ENCODE data around the gene LAX1. TPM values are rescaled to one million over a fixed set of nuclear protein-coding genes. Genes with fewer than 3 reads are reported as not detected.
A peak's percentile ranks its signal among the peaks of the same experiment; 100 is the strongest.

The LAX1 gene
- total and polyA plus RNA-seq, 8 donors: 0.08 to 1.0 (median 0.22) TPM; not detected in 1

DNA sequence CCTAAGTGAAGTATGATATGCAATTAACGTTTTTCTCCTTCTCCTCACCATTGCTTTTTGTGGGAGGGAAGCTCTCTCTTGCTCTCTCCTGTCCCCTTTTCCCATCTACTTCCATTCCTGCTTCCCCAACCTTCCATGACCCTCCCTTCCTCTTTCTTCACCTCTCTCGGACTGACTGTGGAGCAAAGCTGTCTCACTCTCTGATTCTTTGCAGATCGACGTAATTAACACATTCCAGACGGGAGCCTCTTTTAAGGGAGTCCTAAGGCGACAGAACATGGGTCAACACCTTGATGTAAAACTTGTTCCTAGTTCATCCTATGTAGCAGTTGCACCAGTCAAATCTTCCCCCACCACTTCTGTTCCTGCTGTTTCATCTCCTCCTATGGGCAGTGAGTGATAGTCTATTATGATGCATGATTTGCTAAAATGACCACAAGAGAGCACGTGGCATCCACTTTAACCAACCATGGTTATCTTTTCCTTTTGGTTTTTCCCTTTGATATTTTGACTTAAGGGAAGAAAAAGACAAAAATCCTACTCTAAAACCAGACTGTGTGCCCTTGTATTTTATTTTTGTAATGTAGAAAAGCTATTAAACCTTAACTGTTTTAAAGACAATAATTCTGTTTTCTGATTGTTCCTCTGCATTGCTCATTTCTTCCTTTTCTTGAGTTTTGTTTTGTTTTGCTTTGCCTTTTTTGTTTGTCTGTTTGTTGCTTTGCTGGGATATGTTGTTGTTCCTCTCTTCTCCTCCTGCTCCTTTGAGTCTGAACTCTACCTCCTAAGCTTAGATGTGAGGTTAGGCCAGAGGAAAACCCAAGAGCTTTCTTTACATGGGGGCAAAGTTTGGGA is 31.7 kb upstream of the LAX1 start:
- peaks cover 0 to 8% (median 3%) of the 10 kb centered on the region in 3 donors for H3K36me3 ChIP-seq
- 73 to 78% methylated on average over 7 of the region's 7 CpGs for WGBS, 2 donors
- intact Hi-C loops (cut with DNase I): no loop called here

DNA sequence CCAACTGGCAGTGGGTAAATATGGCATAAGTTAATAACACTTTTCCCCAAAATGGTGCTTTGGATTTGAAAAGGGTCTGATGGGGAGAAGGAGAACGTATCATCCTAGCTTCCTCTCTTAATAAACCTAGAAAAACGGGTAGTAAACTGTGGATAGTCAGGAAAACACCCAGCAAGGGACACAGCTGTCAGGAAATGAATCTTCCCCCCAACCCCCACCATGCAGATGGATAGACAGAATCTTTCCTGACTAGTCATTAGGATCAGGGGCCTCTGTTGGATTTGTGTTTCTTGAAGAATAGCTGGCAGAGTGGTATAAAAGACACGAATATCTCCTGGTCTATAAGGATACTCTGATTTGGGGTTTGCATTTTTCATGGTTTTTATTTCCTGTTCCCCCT is 22.5 kb upstream of the LAX1 start:
- TF ChIP-seq, protein P1, sequence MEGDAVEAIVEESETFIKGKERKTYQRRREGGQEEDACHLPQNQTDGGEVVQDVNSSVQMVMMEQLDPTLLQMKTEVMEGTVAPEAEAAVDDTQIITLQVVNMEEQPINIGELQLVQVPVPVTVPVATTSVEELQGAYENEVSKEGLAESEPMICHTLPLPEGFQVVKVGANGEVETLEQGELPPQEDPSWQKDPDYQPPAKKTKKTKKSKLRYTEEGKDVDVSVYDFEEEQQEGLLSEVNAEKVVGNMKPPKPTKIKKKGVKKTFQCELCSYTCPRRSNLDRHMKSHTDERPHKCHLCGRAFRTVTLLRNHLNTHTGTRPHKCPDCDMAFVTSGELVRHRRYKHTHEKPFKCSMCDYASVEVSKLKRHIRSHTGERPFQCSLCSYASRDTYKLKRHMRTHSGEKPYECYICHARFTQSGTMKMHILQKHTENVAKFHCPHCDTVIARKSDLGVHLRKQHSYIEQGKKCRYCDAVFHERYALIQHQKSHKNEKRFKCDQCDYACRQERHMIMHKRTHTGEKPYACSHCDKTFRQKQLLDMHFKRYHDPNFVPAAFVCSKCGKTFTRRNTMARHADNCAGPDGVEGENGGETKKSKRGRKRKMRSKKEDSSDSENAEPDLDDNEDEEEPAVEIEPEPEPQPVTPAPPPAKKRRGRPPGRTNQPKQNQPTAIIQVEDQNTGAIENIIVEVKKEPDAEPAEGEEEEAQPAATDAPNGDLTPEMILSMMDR (IDR thresholded peaks at IDR 0.05): no peak
- Histone ChIP-seq H3K27ac (no peak overlapping the region), H3K36me3 (peaks cover 0 to 5% (median 0%) of the 10 kb centered on the region in 3 donors), H3K4me1 (no peaks in the 10 kb centered on the region), H3K4me3 (no peak overlapping the region), H3K27me3 (no peaks in the 10 kb centered on the region), H3K9me3 (no peaks in the 10 kb centered on the region)
- intact Hi-C loops (cut with DNase I): no loop called here
- no peak for DNase-seq
- no peak for FAIRE-seq
- 74 to 92% methylated on average over 3 of the region's 3 CpGs for WGBS, 2 donors
- no peak for ATAC-seq

More for the DNA sequence above, 31.7 kb upstream of the LAX1 start:
- no peak overlapping the region for H3K4me3 ChIP-seq
- no peaks in the 10 kb centered on the region for H3K4me1 ChIP-seq
- H3K27me3 ChIP-seq: no peaks in the 10 kb centered on the region
- no peak overlapping the region for H3K27ac ChIP-seq
- no peak for DNase-seq
- no peaks in the 10 kb centered on the region for H3K9me3 ChIP-seq
- no peak for ATAC-seq
- TF ChIP-seq, protein P1 (IDR thresholded peaks at IDR 0.05): no peak
- no peak for FAIRE-seq

DNA sequence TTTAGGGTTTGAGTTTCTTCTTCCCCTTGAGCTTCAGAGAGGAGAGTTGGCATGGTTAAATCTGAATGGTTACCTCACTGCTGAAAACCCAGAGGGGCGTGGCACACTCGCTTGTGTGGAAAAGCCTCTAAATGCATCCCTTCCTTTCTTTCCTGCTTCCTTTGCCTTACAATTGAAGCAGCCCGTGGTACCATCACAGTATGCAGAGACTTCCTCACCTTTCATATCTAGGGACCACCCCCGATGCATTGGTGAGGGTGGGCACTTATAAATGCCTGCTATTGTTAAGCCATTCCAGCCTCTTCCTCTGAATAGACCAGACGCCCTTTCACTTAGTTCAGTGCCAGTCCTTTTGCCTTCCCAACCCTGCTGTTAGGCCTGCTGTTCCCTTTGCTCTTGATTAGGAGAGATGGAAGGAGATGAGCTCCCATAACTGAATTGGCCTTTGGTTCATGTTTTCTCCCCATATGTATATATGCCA is 21.9 kb upstream of the LAX1 start:
- no peak for FAIRE-seq
- ATAC-seq: peak in 1 of 4 donors; percentile 39
- H3K27me3 ChIP-seq: no peaks in the 10 kb centered on the region
- intact Hi-C loops (cut with DNase I): no loop called here
- peaks cover 0 to 5% (median 0%) of the 10 kb centered on the region in 3 donors for H3K36me3 ChIP-seq
- no peaks in the 10 kb centered on the region for H3K4me1 ChIP-seq
- no peak overlapping the region for H3K4me3 ChIP-seq
- DNase-seq: no peak
- TF ChIP-seq, protein P1 (IDR thresholded peaks at IDR 0.05): no peak
- WGBS, 2 donors: 71 to 77% methylated on average over 5 of the region's 5 CpGs
- H3K9me3 ChIP-seq: no peaks in the 10 kb centered on the region
- H3K27ac ChIP-seq: no peak overlapping the region

DNA sequence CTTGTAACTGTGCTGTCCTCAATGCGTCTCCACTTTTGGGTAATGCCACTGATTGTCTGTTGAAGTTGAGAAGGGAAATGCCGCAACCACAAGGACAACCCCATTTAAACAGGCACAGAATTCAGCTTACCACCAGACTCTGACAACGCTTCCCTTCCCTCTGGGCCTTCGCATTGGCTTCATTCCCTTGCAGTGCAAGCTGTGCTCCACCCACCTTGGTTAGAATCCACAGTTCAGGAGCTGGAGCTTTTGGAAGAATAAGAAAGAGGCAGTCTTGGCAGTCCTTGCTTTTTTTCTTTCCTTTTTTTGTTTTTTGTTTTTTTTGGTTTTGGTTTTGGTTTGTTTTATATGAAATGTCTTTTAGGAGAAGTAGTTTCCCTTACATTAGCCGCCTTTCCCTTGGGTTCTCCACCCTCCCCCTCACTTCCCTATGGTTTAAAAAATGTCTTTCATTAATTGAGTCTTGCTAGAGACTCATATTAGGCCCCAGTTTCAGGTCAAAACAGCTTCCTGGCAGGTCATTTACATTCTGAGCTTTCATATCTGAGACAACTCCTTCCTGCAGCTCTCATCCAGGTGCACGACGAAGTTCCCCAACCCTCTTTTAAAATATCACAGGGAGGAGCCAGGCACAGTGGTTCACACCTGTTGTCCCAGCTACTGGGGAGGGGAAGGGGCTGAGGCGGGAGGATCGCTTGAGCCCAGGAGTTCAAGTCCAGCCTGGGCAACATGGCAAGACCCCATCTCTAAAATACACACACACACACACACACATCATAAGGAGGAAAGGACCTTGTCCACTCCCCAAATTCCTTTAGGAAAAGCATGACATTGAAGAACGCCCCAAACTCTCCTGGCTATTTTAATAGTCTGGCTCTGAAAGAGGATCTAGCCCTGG is 20.7 kb upstream of the LAX1 start:
- DNase-seq: no peak
- peaks cover 0 to 5% (median 0%) of the 10 kb centered on the region in 3 donors for H3K36me3 ChIP-seq
- no peaks in the 10 kb centered on the region for H3K27me3 ChIP-seq
- no peak for FAIRE-seq
- TF ChIP-seq, protein P1 (IDR thresholded peaks at IDR 0.05): no peak
- intact Hi-C loops (cut with DNase I): no loop called here
- 88% methylated on average over 10 of the region's 10 CpGs for WGBS, 2 donors
- no peaks in the 10 kb centered on the region for H3K9me3 ChIP-seq
- no peaks in the 10 kb centered on the region for H3K4me1 ChIP-seq
- no peak overlapping the region for H3K27ac ChIP-seq
- ATAC-seq: peak in 3 of 4 donors; percentile 55 to 76 (median 63)
- no peak overlapping the region for H3K4me3 ChIP-seq

All from pancreas (tissue), 10 donors.